NCI-H2196 (cell line): Measurements from ENCODE around the gene OTOF.

Experiments
- DNase-seq: peaks from one replicate; lab custom pipeline; 2025; ENCODE audit not compliant: unreplicated experiment; lab: John Stamatoyannopoulos, UW

OTOF gene

DNA sequence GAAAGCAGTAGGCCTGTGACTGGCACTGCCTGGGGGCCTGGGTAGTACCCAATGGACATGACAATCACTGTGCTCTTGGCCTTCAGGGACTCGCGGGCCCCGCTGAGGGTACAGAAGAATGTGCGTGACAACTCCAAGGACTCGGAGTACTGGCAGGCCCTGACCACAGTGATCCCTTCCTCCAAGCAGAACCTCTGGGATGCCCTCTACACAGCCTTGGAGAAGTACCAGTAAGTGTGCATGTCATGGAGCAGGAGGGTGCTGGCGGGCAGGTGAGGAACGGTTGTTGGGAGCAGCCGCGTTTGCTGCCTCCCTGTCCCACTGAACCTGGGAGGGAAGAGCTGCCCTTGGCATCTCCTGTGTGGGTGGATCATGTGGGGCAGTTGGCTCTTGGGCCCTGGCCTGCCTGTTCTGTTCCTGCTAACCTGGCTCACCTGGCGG, 23.3 kb downstream of the OTOF start:
- DNase-seq = no peak

DNA sequence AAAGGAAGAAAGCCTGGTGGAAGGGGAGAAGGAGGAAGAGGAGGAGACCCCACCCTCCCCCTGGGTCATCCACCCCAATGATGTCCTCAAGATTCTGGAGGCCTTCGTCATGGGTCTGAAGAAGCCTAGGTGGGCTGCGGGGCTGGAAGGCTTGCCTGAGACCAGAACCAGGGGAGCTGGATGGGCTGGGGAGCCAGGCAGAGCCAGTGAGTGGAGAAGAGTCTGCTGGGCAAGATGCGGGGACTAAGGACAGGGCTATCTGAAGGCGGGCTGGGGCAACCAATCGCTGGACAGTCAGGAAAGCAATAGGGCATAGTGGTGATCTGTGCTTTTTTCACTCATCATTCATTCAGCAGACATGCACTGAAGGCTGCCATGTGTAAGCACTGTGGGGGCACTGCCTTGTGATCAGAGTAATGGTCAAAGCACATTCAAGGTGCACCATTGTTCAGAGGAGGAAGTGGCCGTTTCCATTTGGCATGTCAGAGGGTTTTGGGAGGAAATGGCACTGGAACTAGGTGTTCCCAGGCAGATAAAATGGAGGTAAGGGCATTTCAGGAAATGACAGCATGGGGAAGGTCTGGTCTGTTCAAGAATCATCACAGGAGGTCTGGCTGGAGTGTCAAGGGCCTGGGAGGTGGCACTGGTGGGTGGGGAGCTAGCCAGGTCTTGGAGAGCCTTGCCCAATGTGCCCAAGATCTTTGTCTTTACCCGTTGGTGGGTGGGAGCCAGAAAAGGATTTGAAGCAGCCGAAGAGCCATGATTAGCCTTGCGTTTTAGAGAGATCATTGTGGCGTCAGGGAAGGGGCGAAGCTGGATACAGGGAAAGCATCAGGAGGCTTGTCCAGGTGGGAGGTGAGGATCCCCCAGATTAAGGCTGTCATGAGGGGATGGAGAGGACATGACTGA, 24.2 kb downstream of the OTOF start:
- no peak for DNase-seq

DNA sequence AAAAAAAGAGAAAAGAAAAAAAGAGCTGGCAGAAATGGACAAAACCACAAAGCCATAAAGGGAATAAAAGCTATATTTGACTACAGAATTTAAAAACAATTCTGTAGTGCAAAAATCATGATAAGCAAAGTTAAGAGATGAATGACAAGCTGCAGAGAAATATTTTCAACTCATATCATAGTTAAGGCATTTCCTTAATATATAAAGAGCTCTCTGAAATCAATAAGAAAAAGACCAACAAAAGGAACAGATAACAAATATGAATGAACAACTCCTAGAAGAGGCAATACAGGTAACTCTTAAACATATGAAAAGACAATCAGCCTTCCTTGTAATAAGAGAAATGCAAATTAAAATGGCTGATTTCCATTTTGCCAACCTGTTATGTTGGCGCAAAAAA, 26.2 kb downstream of the OTOF start:
- DNase-seq = no peak

DNA sequence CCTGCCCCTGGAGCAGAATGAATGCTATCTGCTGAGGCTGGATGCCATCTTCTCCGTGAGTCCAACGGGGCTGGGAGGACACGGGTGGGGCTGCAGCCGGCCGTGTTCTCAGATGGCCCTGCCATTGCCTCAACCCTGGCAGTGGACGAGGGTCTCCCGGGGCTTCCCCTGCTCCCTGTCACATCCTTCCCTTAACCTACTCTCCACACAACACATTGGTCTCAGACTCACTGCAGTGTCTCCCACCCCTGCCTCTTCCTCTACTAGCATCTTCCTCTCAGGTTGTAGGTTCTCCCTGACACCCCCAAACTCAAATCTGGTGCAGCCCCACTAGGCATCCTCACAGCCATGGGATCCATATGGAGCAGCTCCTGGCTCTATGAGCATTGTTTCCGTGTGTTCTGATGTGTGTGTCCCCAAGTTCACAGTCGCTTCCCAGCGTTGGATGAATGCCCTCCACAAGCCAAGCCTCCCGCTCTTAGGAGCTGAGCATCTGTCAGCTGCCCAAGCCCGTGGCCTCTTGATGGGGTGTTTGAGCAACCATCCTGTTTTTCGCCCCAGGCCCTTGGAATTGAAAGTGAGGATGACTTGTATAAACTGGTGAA, 27.8 kb downstream of the OTOF start:
- no peak for DNase-seq

DNA sequence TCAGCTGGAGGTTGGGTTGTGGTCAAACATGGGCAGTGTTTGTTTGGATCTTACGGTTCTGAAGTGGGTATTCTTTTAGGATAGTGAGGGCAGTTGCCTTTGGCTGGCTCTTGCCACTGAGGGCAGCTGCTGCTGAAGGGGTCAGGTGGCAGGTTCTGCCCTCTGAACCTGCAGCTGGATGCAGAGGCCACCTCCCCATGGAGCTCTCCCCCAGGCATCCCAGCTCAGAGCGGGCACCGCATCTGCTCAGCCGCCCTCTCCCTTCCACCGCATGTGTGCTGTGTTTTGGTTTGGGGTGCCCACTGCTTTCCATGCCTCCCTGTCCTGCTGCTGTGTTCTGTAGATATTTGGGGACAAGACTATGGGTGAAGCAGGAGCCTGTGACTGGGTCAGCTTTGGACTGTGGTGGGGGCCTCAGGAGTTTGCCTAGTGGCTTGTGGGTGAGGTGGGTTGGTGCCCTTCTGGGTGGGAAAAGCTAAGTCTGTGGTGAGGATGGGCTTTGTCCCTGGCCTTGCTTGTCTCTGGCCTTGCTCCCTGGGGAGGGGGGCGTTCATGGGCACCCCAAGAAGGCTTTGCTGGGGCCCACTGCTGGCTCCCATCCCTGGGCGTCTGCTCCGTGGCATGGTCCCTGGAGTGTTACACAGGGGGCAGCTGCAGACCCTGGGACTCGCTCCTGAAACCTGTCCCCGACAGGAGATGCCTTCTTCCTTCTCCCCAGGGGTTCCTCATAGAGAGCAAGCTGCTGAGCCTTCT, 28.5 kb downstream of the OTOF start:
- peak; percentile 42 for DNase-seq

DNA sequence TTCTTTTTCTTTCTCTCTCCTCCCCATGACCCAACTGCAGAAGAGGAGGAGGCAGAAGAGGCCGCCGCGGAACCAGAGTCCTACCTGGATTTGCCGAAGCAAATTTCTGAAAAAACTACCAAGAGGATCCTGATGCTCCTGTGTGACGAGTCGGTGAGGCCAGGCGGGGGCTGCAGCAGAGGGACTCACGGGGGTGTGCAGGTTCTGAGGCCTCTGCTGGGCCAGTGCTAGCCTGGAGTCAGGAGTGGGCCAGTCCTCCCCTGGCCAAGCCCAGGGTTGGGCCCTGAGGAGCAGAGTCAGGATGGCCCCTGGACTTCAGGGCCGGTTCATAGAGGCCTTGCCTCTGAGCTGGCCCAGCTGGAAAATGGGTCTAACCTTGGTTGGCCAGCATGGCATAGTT, 29.3 kb downstream of the OTOF start:
- DNase-seq = no peak

DNA sequence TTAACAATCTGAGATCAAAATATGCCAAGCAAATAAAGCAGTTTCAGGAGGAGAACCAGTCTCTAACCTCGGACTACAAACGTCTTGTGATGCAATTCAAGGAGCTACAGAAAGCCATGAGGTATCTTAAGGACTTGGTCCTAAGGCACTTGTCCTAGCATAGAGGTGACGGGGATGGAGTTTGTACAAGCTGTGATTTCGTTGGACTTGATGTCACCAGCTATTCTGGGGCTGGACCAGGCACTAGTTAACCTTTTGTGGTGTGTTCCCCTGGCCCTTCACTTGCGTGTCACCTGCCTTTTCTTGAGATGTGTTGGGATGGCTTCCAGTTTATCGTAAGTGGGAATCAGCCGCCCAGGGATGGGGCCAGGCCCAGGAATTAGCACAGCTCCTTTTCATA, 33.7 kb downstream of the OTOF start:
- DNase-seq = no peak

DNA sequence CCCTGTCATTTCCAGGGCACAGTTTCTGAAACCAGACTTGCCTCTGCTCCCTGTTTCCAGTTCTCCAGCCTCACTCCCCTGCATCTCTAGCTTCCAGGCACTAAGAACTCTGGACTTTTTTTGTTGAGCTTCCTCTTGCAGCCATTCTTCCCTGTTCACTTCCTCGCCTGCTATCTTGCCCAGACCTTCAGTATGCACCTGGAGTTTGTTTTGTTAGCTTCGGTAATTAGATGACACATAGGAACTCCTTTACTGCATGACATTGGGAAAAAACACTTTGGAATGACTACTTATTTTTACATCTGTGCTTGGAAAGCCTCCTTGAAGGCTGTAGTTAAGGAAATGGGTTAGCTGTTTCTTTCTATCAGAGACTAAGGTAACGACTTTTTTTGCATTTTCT, 35.2 kb downstream of the OTOF start:
- DNase-seq = no peak

DNA sequence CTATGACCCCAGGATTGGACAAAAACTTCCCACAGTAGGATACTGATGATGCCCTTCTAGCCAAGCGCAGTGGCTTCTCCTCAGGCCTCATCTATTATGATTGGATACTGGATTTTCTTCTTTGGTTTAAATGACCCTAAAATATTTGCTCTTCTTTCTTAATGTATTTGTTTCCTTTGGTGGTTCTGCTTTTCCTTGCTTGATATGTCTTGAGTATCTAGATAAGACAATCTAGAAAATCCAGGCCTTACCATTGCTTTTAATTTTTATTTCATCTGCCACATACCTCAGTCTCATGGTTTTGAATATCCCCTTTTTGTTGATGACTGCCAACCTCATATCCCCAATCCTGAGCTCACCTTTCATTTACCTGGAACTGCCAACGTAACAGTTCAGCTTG, 35.6 kb downstream of the OTOF start:
- no peak for DNase-seq

DNA sequence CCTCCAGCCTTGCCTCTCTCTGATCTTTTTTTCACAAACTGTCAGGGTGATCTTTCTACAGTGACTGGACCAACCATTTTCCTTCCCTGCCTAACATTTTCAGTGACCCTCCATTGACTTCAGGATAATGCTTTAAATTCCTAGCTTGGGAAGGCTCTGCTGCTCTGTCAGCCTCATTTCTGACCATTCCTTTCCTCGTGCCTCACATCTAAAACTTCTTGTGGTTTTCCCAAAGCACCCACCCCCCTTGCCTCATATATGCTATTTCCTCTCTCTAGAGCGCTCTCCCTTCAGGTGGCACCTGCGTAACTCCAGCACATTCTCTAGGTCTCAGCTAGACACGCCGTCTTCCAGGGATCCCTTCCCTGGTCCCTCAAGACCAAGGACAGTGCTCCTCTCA, 39.0 kb downstream of the OTOF start:
- DNase-seq = no peak

DNA sequence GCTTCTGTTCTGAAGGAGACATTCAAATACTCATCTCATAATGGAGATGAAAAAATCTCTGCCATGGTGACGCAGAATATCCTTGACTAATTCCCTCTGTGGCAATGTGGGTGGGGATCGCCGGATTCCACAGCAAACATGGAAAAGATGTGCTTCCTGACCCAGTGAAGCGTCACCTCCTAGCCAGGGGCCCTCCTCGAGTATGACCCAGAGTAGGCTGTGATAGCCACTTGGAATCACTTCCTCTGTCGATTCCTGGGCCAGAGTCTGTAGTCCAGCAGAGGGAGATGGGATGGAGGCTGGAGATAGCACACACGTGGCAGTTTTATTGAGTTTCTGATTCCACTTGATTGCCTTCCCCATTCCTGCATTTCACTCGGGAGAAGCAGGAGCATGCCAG, 39.4 kb downstream of the OTOF start:
- DNase-seq = no peak

DNA sequence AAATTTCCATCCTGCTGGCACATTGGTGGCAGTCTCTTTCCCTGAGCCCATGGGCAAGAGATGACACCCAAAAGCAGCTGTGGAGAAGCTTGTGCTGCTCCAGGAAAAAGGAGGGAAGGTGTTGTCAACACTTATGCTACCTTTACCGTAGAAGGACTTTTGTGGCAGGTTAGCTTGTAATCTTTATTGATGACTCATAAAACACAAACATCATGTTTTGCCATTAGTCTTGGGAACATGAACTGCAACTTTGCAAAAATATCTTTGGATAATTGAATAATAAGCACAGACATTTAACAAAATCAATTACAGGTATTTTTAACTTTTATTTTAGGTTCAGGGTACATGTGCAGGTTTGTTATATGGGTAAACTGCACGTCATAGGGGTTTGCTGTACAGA, 42.8 kb downstream of the OTOF start:
- DNase-seq = no peak

DNA sequence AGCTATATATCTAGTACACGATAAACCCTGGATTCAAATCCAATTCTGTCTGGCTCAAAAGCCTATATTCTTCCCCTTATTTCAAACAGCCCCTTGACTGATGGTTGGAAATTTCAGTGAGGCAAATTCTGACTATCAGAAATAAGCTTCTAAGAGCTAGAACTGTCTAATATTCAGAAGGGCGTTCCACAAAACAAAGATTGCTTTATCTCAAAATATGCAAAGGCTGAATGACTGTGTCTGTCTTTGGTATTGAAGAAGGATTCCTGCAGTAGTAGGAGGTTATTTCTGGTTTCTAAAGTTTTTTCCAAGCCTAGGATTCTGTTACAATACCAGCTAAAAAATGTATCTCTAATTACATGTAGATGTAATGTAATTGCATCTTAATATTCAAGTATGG, 45.1 kb downstream of the OTOF start:
- no peak for DNase-seq

DNA sequence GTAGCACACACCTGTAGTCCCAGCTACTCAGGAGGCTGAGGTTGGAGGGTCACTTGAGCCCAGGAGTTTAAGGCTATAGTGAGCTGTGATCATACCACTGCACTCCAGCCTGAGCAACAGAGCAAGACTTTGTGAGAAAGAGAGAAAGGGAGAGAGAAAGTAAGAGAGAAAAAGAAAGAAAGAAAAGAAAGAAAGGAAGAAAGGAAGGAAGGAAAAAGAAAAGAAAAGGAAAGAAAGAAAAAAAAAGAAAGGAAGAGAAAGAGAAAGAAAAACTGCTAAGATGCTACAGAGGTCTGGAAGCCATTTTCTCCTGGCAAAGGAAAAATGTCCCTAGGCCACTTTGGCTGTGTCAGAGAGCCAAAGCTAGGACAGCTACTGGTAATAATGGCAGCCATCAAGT, 45.6 kb downstream of the OTOF start:
- no peak for DNase-seq

DNA sequence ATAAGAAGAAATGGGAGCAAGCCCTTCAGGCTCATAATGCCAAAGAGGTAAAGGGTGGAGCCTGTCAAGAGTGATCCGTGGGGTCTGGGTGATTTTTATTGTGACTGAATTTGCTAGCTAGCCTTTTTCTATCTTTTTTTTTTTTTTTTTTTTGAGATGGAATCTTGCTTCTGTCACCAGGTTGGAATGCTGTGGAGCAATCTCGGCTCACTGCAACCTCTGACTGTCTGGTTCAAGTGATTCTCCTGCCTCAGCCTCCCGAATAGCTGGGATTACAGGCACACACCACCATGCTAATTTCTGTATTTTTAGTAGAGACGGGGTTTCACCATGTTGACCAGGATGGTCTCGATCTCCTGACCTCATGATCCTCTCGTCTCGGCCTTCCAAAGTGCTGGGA, 47.1 kb downstream of the OTOF start:
- no peak for DNase-seq

DNA sequence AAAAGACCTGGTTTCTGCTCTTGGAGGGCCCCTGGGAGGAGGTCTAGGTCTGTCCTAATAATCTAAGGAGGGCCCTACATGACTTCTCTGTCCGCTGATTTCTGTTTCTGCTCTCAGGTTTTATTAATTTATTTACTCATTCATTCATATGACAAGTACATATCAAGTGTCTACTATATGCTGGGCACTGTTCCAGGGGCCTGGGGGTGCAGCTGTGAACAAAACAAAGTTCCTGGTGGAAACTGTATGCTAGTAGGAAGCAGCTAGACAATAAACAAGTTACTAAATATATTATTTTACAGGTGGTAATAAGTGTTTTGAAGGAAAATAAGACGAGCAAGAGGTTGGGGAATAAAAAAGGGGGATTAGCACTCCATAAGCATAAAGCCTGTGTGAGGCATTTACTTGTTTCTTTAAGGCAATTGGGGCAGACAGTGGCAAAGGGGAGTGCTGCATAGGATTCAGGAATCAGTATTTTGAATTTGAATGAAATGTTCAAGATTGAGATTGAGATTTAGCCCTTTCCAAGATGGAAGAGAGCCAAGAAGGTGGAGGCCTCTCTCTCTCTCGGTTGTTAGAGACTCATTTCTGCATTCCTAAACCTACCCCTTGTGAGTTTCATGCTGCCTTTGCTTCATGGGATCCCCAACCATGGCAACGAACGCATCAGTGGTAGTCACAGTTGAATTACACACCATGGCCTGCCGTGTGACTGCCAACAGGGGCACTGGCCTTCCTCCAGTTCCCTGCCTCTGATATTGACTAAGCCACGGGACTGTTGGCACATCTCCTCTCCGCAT, 47.9 kb downstream of the OTOF start:
- peak; percentile 86 for DNase-seq

DNA sequence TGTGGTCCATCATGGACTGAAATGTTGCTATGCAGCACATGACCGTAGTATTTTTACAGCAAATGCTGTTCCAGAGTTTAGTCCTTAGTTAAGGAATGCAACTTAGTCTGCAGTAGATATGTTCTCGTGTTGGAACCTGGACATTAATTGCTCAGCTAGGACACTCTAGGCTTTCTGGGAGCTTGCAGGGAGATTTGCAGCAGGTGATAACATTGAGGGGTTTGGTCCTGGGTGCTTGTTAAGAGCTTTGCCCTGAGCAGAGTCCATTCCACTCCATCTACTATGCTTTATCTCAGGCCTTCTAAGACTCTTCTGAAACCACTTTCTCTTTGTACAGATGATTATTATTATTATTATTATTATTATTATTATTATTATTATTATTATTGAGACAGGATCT, 49.1 kb downstream of the OTOF start:
- no peak for DNase-seq

DNA sequence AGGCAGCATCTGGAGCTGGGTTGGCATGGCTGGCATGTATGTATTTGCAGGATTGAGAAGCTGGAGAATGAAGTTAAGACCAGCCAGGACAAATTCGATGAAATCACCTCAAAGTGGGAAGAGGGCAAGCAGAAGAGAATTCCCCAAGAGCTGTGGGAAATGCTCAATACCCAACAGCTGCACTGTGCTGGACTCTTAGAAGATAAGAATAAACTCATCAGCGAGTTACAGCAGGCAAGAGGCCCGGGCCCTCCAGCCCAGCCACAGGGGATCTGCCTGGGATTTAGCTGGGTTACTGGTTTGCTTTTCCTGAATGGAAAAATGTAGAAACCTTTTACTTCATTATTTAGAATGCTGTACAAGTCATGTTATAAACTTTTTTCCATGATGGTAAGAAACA, 53.7 kb downstream of the OTOF start:
- DNase-seq = no peak

DNA sequence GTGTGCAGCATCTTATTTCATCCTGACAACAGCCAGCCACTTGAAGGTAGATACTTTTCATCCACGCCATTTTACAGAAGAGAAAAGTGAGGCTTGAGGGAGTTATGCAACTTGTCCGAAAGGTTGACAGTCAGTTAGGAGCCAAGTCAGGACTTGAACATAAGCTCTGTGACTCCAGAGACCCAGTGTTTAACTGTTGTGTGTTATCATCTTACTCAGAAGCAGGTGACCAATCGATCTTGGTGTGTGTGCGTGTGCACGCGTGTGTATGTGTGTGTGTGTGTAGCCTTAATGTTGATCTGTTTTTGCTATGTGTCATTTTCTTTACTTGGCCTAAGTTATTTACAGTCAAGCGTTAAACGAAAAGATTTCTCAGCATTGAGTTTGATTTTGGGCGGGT, 54.2 kb downstream of the OTOF start:
- no peak for DNase-seq

DNA sequence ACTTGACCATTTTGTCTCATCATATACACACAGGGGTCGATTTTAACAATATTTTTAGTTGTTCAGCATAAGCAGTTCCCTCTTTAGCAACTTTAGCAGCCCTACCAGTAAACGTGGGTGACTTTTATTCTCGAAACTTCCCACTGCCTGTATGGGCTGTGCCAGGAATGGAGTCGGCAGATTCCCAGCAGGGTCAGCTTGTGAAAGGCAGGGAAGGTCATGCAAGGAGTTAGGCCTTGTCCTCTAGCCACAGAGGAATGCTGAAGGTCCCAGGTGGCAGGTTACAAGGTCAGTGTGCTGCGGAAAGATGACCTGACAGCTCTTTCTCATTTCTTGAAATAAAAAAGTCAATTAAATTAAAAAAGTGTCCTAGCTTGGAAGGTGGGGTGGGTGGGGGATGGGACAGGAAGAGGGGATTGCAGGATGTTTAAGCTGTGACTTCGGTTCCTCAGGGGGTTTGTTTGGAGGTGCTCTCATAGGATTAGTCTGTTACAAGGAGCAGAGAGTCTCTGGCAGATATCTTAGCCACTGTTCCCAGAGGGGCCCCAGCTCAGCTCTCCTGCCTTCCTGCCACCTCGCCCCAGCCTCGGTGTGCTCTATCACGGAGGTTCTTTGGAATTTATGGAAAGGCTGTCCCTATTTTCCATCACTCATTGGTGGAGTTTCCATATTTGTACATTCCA, 54.8 kb downstream of the OTOF start:
- DNase-seq = no peak

DNA sequence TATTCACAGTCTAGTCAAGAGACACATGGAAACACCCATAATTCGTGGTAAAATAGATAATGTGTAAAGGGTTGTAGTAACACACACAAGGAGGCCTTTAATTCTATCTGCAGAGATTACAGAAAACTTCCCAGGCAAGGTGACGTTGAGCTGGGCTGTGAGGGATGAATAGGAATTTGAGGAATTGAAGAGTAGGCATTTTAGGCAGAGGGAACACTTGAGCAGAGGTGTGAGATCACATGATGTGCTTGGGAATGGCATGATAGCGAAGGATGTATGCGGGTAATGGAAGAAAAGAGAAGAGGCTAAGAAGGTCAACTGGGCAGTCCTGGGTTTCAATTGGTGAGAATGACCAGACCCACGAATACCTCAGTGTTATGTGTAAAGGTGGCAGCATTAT, 56.0 kb downstream of the OTOF start:
- DNase-seq = no peak
